GM12891 (cell line): ENCODE results near the gene SHCBP1L.

ENCODE experiments used
- POLR2A ChIP-seq: IDR thresholded peaks from 2 replicates; pipeline ENCODE4 v1.6.1; 2011; ENCODE audit warnings: low read depth, low read length, control low read depth
- POLR2AphosphoS5 ChIP-seq: IDR thresholded peaks from 2 replicates; pipeline ENCODE4 v1.6.1; 2011; ENCODE audit warnings: low read depth, low read length, control low read depth
- TAF1 ChIP-seq: IDR thresholded peaks from 2 replicates; pipeline ENCODE4 v1.6.1; 2011; ENCODE audit warnings: low read depth, low read length, control low read depth

DNA sequence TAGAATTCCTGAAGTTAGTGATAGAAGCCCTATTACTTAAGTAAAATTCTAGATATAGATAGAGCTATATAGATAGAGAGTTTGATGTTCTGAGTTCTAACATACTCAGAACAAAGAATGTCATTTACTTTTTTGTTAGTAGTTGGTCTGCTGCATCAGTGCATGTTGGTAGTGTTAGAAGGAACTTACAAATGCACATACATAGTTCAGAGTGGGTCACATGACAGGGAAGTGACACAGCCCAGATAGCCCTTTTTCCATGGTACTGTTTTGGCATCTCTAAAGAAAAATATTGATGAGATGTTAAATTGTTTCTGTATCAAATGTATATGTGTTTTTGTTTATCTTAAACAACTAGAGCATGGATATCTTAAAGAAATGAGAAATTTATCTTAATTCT, 68.1 kb downstream of the SHCBP1L start:
- no peak for TF ChIP-seq POLR2A
- no peak for TF ChIP-seq POLR2AphosphoS5
- TF ChIP-seq TAF1 = no peak
